ENCODE results near the gene HSP90AA1. TPM values are rescaled to one million over a fixed set of nuclear protein-coding genes. Genes with fewer than 3 reads are reported as not detected.

Gene HSP90AA1
- total and polyA plus RNA-seq, 2 experiments from 2014 or later = 1,401 to 2,107 TPM

DNA sequence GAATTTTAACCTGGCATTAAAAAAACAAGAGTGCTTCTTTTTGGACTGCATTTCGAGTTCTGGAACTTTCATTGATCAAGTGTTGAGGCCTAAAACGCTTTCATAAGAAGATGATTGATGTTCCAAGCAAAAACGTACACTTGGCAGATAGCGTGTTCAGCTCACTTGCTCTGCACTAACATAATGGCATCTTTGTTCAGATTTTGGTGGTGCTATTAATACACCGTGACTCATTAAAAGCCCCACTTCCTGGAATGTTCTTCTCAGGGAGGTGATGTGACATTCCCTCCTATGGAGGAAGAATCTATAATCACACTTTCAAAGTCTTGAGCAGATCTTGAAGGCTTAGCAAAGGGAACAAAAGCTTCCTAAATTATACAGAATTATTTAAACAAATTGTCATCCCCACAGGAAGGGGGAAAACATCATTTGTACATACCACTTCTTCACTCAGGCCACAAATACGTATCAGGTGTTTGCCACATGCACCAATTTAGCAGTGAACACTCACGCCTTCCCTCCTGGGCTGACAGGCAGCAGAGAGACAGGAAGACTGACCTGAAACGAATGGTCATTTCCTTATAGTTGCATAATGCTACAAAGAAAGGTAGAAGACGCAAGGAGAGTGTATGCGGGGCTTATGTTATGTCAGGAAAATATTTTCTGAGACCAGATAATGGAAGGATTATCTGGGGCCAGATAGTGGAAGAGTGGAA lies 15.4 kb downstream of the HSP90AA1 start (continued):
- TF ChIP-seq, protein P1, sequence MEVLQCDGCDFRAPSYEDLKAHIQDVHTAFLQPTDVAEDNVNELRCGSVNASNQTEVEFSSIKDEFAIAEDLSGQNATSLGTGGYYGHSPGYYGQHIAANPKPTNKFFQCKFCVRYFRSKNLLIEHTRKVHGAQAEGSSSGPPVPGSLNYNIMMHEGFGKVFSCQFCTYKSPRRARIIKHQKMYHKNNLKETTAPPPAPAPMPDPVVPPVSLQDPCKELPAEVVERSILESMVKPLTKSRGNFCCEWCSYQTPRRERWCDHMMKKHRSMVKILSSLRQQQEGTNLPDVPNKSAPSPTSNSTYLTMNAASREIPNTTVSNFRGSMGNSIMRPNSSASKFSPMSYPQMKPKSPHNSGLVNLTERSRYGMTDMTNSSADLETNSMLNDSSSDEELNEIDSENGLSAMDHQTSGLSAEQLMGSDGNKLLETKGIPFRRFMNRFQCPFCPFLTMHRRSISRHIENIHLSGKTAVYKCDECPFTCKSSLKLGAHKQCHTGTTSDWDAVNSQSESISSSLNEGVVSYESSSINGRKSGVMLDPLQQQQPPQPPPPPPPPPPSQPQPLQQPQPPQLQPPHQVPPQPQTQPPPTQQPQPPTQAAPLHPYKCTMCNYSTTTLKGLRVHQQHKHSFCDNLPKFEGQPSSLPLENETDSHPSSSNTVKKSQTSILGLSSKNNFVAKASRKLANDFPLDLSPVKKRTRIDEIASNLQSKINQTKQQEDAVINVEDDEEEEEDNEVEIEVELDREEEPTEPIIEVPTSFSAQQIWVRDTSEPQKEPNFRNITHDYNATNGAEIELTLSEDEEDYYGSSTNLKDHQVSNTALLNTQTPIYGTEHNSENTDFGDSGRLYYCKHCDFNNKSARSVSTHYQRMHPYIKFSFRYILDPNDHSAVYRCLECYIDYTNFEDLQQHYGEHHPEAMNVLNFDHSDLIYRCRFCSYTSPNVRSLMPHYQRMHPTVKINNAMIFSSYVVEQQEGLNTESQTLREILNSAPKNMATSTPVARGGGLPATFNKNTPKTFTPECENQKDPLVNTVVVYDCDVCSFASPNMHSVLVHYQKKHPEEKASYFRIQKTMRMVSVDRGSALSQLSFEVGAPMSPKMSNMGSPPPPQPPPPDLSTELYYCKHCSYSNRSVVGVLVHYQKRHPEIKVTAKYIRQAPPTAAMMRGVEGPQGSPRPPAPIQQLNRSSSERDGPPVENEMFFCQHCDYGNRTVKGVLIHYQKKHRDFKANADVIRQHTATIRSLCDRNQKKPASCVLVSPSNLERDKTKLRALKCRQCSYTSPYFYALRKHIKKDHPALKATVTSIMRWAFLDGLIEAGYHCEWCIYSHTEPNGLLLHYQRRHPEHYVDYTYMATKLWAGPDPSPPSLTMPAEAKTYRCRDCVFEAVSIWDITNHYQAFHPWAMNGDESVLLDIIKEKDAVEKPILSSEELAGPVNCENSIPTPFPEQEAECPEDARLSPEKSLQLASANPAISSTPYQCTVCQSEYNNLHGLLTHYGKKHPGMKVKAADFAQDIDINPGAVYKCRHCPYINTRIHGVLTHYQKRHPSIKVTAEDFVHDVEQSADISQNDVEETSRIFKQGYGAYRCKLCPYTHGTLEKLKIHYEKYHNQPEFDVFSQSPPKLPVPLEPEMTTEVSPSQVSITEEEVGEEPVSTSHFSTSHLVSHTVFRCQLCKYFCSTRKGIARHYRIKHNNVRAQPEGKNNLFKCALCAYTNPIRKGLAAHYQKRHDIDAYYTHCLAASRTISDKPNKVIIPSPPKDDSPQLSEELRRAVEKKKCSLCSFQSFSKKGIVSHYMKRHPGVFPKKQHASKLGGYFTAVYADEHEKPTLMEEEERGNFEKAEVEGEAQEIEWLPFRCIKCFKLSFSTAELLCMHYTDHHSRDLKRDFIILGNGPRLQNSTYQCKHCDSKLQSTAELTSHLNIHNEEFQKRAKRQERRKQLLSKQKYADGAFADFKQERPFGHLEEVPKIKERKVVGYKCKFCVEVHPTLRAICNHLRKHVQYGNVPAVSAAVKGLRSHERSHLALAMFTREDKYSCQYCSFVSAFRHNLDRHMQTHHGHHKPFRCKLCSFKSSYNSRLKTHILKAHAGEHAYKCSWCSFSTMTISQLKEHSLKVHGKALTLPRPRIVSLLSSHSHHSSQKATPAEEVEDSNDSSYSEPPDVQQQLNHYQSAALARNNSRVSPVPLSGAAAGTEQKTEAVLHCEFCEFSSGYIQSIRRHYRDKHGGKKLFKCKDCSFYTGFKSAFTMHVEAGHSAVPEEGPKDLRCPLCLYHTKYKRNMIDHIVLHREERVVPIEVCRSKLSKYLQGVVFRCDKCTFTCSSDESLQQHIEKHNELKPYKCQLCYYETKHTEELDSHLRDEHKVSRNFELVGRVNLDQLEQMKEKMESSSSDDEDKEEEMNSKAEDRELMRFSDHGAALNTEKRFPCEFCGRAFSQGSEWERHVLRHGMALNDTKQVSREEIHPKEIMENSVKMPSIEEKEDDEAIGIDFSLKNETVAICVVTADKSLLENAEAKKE (CRISPR knock-in tag; IDR thresholded peaks at IDR 0.05) = no peak
- no peak for TF ChIP-seq ZNF331 (CRISPR knock-in tag; IDR thresholded peaks at IDR 0.05; ENCODE audit: low read depth)
- no peak for TF ChIP-seq STAT1 (IDR thresholded peaks at IDR 0.05; ENCODE audit: unreplicated experiment)
- TF ChIP-seq, protein P2, sequence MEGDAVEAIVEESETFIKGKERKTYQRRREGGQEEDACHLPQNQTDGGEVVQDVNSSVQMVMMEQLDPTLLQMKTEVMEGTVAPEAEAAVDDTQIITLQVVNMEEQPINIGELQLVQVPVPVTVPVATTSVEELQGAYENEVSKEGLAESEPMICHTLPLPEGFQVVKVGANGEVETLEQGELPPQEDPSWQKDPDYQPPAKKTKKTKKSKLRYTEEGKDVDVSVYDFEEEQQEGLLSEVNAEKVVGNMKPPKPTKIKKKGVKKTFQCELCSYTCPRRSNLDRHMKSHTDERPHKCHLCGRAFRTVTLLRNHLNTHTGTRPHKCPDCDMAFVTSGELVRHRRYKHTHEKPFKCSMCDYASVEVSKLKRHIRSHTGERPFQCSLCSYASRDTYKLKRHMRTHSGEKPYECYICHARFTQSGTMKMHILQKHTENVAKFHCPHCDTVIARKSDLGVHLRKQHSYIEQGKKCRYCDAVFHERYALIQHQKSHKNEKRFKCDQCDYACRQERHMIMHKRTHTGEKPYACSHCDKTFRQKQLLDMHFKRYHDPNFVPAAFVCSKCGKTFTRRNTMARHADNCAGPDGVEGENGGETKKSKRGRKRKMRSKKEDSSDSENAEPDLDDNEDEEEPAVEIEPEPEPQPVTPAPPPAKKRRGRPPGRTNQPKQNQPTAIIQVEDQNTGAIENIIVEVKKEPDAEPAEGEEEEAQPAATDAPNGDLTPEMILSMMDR (conservative IDR thresholded peaks at IDR 0.05; ENCODE audit: low read depth in 2 of 2) = no peak

DNA sequence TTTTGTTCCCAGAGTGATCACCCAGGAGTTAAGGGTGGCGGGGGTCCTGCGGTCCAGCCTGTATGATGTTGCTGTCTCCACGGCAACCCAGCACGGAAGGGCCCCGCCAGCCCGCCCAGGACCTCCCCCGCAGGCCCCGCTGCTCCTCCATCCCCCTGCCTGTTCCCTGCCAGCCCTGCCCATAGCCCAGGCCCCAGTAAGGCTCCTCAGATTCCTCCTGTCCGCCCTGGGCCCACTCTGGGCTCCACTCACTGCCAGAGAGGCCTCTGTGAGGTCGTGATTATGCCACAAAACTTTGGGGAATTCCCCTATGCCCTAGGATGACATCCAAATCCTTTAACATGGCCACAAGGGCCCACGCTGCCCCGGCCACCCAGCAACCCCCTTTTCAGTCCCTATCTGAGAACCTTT lies 20.8 kb downstream of the HSP90AA1 start:
- Mint-ChIP-seq H3K4me3 (no peak overlapping the region), H3K27me3 (ENCODE audit: insufficient read depth, low read depth, poor library complexity) (no peaks in the 10 kb centered on the region), H3K27ac (no peak overlapping the region), H3K9me3 (no peaks in the 10 kb centered on the region; the same call in 2 of the 3 replicates), H3K4me1 (peaks cover 5% of the 10 kb centered on the region; the same call in 2 of the 3 replicates), H3K36me3 (ENCODE audit: low read depth) (no peaks in the 10 kb centered on the region)
- Histone ChIP-seq H3K36me3 (ENCODE audit: insufficient read depth) (no peaks in the 10 kb centered on the region), H3K27me3 (ENCODE audit: insufficient read depth) (no peaks in the 10 kb centered on the region), H4K20me1 (replicated peaks; ENCODE audit: insufficient read depth) (no peaks in the 10 kb centered on the region), H3F3A (replicated peaks; ENCODE audit: low read depth) (0 out of 2 replicates have a peak, but pooled peaks cover 3% of the 10 kb centered on the region), H3K27ac (ENCODE audit: low read depth) (no peak overlapping the region), H3K4me3 (no peak overlapping the region), H3K9me2 (ENCODE audit: insufficient read depth) (no peaks in the 10 kb centered on the region), H3K79me2 (replicated peaks; ENCODE audit: insufficient read depth) (no peaks in the 10 kb centered on the region), H3K4me1 (ENCODE audit: insufficient read depth) (no peaks in the 10 kb centered on the region), H3K4me2 (no peak overlapping the region), H2AFZ (no peak overlapping the region)
- DNase-seq (ENCODE audit: low spot score) = no peak
- no peak for ATAC-seq
- TF ChIP-seq NANOG (IDR thresholded peaks at IDR 0.05; ENCODE audit: borderline replicate concordance) = no peak
- TF ChIP-seq STAT1 (IDR thresholded peaks at IDR 0.05; ENCODE audit: unreplicated experiment) = no peak
- no peak for TF ChIP-seq EZH2phosphoT487 (IDR thresholded peaks at IDR 0.05; ENCODE audit: unreplicated experiment)
- TF ChIP-seq, protein P1 (CRISPR knock-in tag; IDR thresholded peaks at IDR 0.05) = no peak

All from GM23338 (cell line).